ENCODE results near the gene CDC37.

- TF ChIP-seq POLR2A (IDR thresholded peaks at IDR 0.05) (no peak), CTCF (IDR thresholded peaks at IDR 0.05 in 4 of 5, conservative IDR thresholded peaks at IDR 0.05 in 1 of 5) (no peak)
These were observed 39.4 kb upstream of the CDC37 start for GRCh38 chr19:10442698-10443097.
